ENCODE results near the gene CYP26B1. TPM values are rescaled to one million over a fixed set of nuclear protein-coding genes. Genes with fewer than 3 reads are reported as not detected.

CYP26B1 gene
- total RNA-seq, 2 experiments from 2014 or later = not detected

DNA sequence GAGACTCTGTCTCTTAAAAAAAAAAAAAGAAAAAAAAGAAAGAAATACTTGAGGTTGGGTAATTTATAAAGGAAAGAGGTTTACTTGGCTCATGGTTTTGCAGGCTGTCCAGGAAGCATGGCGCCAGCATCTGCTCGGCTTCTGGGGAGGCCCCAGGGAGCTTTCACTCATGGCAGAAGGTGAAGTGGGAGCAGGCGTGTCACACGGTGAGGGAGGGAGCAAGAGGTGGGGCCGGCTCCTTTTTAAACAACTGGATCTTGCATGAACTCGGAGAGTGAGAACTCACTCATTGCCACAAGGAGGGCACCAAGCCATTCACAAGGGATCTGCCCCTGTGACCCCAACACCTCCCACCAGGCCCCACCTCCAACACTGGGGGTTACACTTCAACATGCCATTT lies 30.6 kb downstream of the CYP26B1 start:
- no peaks in the 10 kb centered on the region for H3K79me2 ChIP-seq (ENCODE audit: insufficient read depth, low read depth, low read length)
- ChIA-PET CTCF (ENCODE audit: unreplicated experiment) (no interaction called here), POLR2A (no interaction called here)
- no peaks in the 10 kb centered on the region for H4K20me1 ChIP-seq (ENCODE audit: insufficient read depth, low read length)
- H3K4me1 ChIP-seq (ENCODE audit: insufficient read depth, low read length, poor library complexity, severe bottlenecking) = no peaks in the 10 kb centered on the region
- BruUV-seq (replicated peaks) = no TSS peak
- H3K4me2 ChIP-seq (ENCODE audit: low read length) = no peak overlapping the region
- no peak for DNase-seq (ENCODE audit: low spot score)
- intact Hi-C loops (cut with micrococcal nuclease; ENCODE audit: unreplicated experiment) = no loop called here
- no peak overlapping the region for H2AFZ ChIP-seq (ENCODE audit: low read length)
- TF ChIP-seq, protein P1, sequence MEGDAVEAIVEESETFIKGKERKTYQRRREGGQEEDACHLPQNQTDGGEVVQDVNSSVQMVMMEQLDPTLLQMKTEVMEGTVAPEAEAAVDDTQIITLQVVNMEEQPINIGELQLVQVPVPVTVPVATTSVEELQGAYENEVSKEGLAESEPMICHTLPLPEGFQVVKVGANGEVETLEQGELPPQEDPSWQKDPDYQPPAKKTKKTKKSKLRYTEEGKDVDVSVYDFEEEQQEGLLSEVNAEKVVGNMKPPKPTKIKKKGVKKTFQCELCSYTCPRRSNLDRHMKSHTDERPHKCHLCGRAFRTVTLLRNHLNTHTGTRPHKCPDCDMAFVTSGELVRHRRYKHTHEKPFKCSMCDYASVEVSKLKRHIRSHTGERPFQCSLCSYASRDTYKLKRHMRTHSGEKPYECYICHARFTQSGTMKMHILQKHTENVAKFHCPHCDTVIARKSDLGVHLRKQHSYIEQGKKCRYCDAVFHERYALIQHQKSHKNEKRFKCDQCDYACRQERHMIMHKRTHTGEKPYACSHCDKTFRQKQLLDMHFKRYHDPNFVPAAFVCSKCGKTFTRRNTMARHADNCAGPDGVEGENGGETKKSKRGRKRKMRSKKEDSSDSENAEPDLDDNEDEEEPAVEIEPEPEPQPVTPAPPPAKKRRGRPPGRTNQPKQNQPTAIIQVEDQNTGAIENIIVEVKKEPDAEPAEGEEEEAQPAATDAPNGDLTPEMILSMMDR (conservative IDR thresholded peaks at IDR 0.05; ENCODE audit: low read length) = no peak
- no peak for TF ChIP-seq EZH2phosphoT487 (IDR thresholded peaks at IDR 0.05; ENCODE audit: borderline replicate concordance, low read depth, low read length)
- H3K9me3 ChIP-seq (ENCODE audit: low read length) = no peaks in the 10 kb centered on the region
- no peak overlapping the region for H3K27ac ChIP-seq (ENCODE audit: low read depth, low read length, poor library complexity, severe bottlenecking)
- no peak overlapping the region for H3K4me3 ChIP-seq (ENCODE audit: low read depth, low read length, poor library complexity, severe bottlenecking)
- no peaks in the 10 kb centered on the region for H3K36me3 ChIP-seq (ENCODE audit: insufficient read depth, low read length)
- no peaks in the 10 kb centered on the region for H3K9me2 ChIP-seq (ENCODE audit: insufficient read depth, low read length)

DNA sequence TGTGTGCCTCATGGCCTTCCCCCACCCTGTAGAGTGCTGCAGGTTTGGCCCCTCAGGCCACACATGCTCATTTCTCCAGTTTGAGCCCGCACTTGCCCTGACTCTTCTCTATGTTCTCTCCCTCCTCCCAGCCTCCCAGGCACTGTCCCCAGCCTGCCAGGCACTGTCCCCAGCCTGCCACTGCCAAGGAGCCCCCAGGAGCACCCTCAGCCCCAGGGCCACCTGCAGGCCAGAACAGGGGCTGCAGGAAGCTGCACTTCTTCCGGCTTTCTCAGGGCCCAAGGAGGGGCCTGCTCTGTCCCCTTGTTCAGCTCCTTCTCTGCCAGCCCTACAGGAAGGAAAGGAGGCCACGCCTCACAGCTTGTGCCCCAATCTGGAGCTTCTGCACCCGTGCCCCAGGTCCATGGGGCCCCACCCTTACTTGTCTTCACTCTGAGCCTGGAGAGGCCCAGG lies 31.6 kb downstream of the CYP26B1 start:
- Histone ChIP-seq H3K79me2 (ENCODE audit: insufficient read depth, low read depth, low read length) (no peaks in the 10 kb centered on the region), H3K4me1 (ENCODE audit: insufficient read depth, low read length, poor library complexity, severe bottlenecking) (no peaks in the 10 kb centered on the region), H3K36me3 (ENCODE audit: insufficient read depth, low read length) (no peaks in the 10 kb centered on the region), H3K27ac (ENCODE audit: low read depth, low read length, poor library complexity, severe bottlenecking) (no peak overlapping the region), H3K9me3 (ENCODE audit: low read length) (no peaks in the 10 kb centered on the region), H3K4me3 (ENCODE audit: low read depth, low read length, poor library complexity, severe bottlenecking) (no peak overlapping the region), H2AFZ (ENCODE audit: low read length) (no peak overlapping the region), H4K20me1 (ENCODE audit: insufficient read depth, low read length) (no peaks in the 10 kb centered on the region), H3K4me2 (ENCODE audit: low read length) (no peak overlapping the region), H3K9me2 (ENCODE audit: insufficient read depth, low read length) (no peaks in the 10 kb centered on the region)
- CTCF ChIA-PET (ENCODE audit: unreplicated experiment) = no interaction called here
- no TSS peak for BruUV-seq (replicated peaks)
- POLR2A ChIA-PET = interaction anchor here (0.6 kb wide), 1 partner anchor 935 kb away, joined by 3 read pairs; no protein-coding TSS in a partner anchor
- DNase-seq (ENCODE audit: low spot score) = no peak
- no peak for TF ChIP-seq EZH2phosphoT487 (IDR thresholded peaks at IDR 0.05; ENCODE audit: borderline replicate concordance, low read depth, low read length)
- TF ChIP-seq, protein P1 (conservative IDR thresholded peaks at IDR 0.05; ENCODE audit: low read length) = peak; percentile 41; the same call in 1 of the 2 replicates
- intact Hi-C loops (cut with micrococcal nuclease; ENCODE audit: unreplicated experiment) = no loop called here

DNA sequence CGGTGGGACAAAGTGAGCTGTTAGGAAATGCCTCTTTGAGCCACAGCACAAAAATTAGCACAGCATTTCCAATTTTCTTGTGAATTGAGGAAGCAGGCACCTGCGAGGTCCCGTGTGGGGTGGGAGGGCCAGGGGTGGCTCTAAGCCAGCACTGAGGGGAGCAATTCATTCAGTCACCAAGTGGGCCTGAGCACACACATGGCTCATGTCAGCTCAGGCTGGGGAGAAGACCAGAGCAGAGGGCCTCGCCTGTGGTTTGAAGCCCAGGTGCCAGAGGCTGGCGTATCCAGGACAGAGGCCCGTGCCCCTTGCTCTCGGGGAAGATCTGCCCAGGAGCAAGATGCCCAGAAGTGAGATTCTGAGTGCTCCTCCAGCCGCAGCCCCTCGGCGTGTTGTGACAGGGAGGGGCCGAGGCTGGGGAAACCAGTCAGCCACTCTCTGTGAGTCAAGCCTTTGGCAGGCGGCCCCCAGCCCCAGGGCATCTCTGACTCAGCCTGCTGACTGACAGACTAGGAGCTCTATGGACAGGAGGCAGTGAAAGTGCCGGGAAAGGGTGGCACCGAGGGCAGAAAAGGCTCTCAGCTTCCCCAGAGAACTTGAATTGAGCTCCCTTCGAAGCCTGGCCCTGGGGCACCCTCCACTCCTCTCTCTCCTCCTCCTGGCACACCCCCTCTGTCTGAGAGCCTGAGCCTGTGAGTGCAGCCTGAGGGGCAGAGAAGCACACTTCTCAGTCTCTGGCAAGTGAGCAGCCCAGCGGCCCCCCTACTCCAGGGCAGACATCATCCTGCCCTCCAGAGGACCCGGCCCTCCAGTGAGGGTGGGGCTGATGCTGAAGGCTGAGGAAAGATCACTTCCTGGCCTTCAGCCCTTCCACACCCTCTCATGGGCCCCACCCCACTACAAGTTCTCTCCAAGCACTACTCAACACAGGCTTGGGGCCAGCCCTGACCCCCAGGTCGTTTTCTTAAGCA lies 32.3 kb downstream of the CYP26B1 start:
- Histone ChIP-seq H4K20me1 (ENCODE audit: insufficient read depth, low read length) (no peaks in the 10 kb centered on the region), H3K27ac (ENCODE audit: low read depth, low read length, poor library complexity, severe bottlenecking) (no peak overlapping the region), H3K79me2 (ENCODE audit: insufficient read depth, low read depth, low read length) (no peaks in the 10 kb centered on the region), H2AFZ (ENCODE audit: low read length) (no peak overlapping the region), H3K36me3 (ENCODE audit: insufficient read depth, low read length) (no peaks in the 10 kb centered on the region), H3K4me3 (ENCODE audit: low read depth, low read length, poor library complexity, severe bottlenecking) (no peak overlapping the region), H3K4me1 (ENCODE audit: insufficient read depth, low read length, poor library complexity, severe bottlenecking) (no peaks in the 10 kb centered on the region), H3K9me2 (ENCODE audit: insufficient read depth, low read length) (no peaks in the 10 kb centered on the region), H3K4me2 (ENCODE audit: low read length) (no peak overlapping the region), H3K9me3 (ENCODE audit: low read length) (no peaks in the 10 kb centered on the region)
- CTCF ChIA-PET (ENCODE audit: unreplicated experiment) = no interaction called here
- TF ChIP-seq, protein P1 (conservative IDR thresholded peaks at IDR 0.05; ENCODE audit: low read length) = no peak
- TF ChIP-seq EZH2phosphoT487 (IDR thresholded peaks at IDR 0.05; ENCODE audit: borderline replicate concordance, low read depth, low read length) = no peak
- POLR2A ChIA-PET = no interaction called here
- DNase-seq (ENCODE audit: low spot score) = no peak
- no TSS peak for BruUV-seq (replicated peaks)
- intact Hi-C loops (cut with micrococcal nuclease; ENCODE audit: unreplicated experiment) = no loop called here

Measured in OCI-LY7 (cell line).